ENCODE data around the gene RASA1. TPM values are rescaled to one million over a fixed set of nuclear protein-coding genes. Genes with fewer than 3 reads are reported as not detected.

The RASA1 gene
- polyA plus RNA-seq, 3 donors = 2.1 to 20.1 (median 4.0) TPM

DNA sequence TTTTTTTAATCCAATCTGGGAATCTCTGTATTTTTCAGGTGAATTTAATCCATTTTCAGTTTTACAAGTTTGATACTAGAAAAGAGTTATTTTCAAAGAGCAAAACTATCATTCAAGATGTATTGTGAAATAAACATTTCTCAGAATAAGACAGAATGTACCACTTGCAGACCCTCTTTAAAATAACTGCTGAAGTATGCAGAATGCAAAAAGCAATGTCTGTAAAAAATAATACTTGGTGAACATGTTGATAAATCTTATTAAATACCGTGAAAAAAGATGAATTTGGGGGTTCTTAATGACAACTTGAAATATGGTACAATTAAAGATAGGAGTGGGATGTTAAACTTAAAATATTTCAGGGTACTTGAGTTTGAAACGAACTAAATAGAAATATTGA is 26.1 kb upstream of the RASA1 start:
- Histone ChIP-seq H3K4me2 (replicated peaks; ENCODE audit: extremely low read depth, low read length, poor library complexity, severe bottlenecking) (no peak overlapping the region), H3K27ac (ENCODE audit: low read depth in 1 of 2, low read length in 2 of 2) (no peak overlapping the region), H3K27me3 (ENCODE audit: control insufficient read depth in 2 of 2, insufficient read depth in 2 of 2, low read length in 2 of 2) (no peaks in the 10 kb centered on the region), H3K9ac (ENCODE audit: insufficient read depth, low read length, poor library complexity, severe bottlenecking) (no peak overlapping the region), H3K79me2 (ENCODE audit: insufficient read depth, low read length) (no peaks in the 10 kb centered on the region), H3K4me1 (ENCODE audit: control insufficient read depth in 1 of 2, insufficient read depth in 2 of 2, low read length in 2 of 2) (peaks cover 15 to 26% of the 10 kb centered on the region in 2 donors), H3K36me3 (replicated peaks in 1 of 2; ENCODE audit: control insufficient read depth in 1 of 2, insufficient read depth in 2 of 2, low read length in 2 of 2) (no peaks in the 10 kb centered on the region), H3K4me3 (replicated peaks in 1 of 3; ENCODE audit: low read depth in 2 of 3, low read length in 3 of 3) (no peak overlapping the region), H2AFZ (ENCODE audit: insufficient read depth, low read depth, low read length, poor library complexity, severe bottlenecking) (no peak overlapping the region), H4K20me1 (ENCODE audit: insufficient read depth, low read length) (no peaks in the 10 kb centered on the region), H3K9me3 (replicated peaks in 1 of 2; ENCODE audit: control insufficient read depth in 1 of 2, insufficient read depth in 1 of 2, low read length in 2 of 2) (no peaks in the 10 kb centered on the region)
- WGBS (ENCODE audit: insufficient coverage) = 100% methylated on average over 1 of the region's 2 CpGs
- Mint-ChIP-seq H3K36me3 (no peaks in the 10 kb centered on the region), H3K27me3 (ENCODE audit: low read depth in 3 of 3) (peaks cover 0 to 4% (median 0%) of the 10 kb centered on the region in 3 donors), H3K9me3 (no peaks in the 10 kb centered on the region), H3K27ac (no peak overlapping the region), H3K4me3 (no peak overlapping the region), H3K4me1 (peaks cover 26% of the 10 kb centered on the region)
- TF ChIP-seq, protein P1, sequence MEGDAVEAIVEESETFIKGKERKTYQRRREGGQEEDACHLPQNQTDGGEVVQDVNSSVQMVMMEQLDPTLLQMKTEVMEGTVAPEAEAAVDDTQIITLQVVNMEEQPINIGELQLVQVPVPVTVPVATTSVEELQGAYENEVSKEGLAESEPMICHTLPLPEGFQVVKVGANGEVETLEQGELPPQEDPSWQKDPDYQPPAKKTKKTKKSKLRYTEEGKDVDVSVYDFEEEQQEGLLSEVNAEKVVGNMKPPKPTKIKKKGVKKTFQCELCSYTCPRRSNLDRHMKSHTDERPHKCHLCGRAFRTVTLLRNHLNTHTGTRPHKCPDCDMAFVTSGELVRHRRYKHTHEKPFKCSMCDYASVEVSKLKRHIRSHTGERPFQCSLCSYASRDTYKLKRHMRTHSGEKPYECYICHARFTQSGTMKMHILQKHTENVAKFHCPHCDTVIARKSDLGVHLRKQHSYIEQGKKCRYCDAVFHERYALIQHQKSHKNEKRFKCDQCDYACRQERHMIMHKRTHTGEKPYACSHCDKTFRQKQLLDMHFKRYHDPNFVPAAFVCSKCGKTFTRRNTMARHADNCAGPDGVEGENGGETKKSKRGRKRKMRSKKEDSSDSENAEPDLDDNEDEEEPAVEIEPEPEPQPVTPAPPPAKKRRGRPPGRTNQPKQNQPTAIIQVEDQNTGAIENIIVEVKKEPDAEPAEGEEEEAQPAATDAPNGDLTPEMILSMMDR (IDR thresholded peaks at IDR 0.05) = no peak
- intact Hi-C loops (cut with micrococcal nuclease) = no loop called here
- DNase-seq = no peak

GRCh38 chr5:87242242-87242641 is 25.4 kb upstream of the RASA1 start:
- Histone ChIP-seq H3K36me3 (replicated peaks in 1 of 2; ENCODE audit: control insufficient read depth in 1 of 2, insufficient read depth in 2 of 2, low read length in 2 of 2) (no peaks in the 10 kb centered on the region), H3K9ac (ENCODE audit: insufficient read depth, low read length, poor library complexity, severe bottlenecking) (no peak overlapping the region), H3K4me2 (replicated peaks; ENCODE audit: extremely low read depth, low read length, poor library complexity, severe bottlenecking) (no peak overlapping the region), H3K27ac (ENCODE audit: low read depth in 1 of 2, low read length in 2 of 2) (peak overlapping the region in 1 of 2 donors; percentile 83), H3K4me1 (ENCODE audit: control insufficient read depth in 1 of 2, insufficient read depth in 2 of 2, low read length in 2 of 2) (peaks cover 15 to 26% of the 10 kb centered on the region in 2 donors), H3K4me3 (replicated peaks in 1 of 3; ENCODE audit: low read depth in 2 of 3, low read length in 3 of 3) (no peak overlapping the region), H3K27me3 (ENCODE audit: control insufficient read depth in 2 of 2, insufficient read depth in 2 of 2, low read length in 2 of 2) (no peaks in the 10 kb centered on the region), H4K20me1 (ENCODE audit: insufficient read depth, low read length) (no peaks in the 10 kb centered on the region), H3K79me2 (ENCODE audit: insufficient read depth, low read length) (no peaks in the 10 kb centered on the region), H3K9me3 (replicated peaks in 1 of 2; ENCODE audit: control insufficient read depth in 1 of 2, insufficient read depth in 1 of 2, low read length in 2 of 2) (no peaks in the 10 kb centered on the region), H2AFZ (ENCODE audit: insufficient read depth, low read depth, low read length, poor library complexity, severe bottlenecking) (no peak overlapping the region)
- no peak for DNase-seq
- H3K4me3 Mint-ChIP-seq = no peak overlapping the region
- intact Hi-C loops (cut with micrococcal nuclease) = no loop called here
- H3K27me3 Mint-ChIP-seq (ENCODE audit: low read depth in 3 of 3) = peaks cover 0 to 4% (median 0%) of the 10 kb centered on the region in 3 donors
- H3K9me3 Mint-ChIP-seq = no peaks in the 10 kb centered on the region
- TF ChIP-seq, protein P1 (IDR thresholded peaks at IDR 0.05) = no peak
- peak overlapping the region; percentile 0 to 94 (median 83) for H3K27ac Mint-ChIP-seq
- H3K36me3 Mint-ChIP-seq = no peaks in the 10 kb centered on the region
- WGBS (ENCODE audit: insufficient coverage) = no CpG with 5 or more reads among the region's 1 CpG
- peaks cover 26% of the 10 kb centered on the region for H3K4me1 Mint-ChIP-seq
